ENCODE data around the gene CELF2.

GRCh38 chr10:11294831-11295450 lies 277.3 kb downstream of the CELF2 start:
- TF ChIP-seq POLR2A (IDR thresholded peaks at IDR 0.05) (no peak), CTCF (IDR thresholded peaks at IDR 0.05) (no peak)

Data from body of pancreas (tissue), 4 donors.